IMR-90 (cell line): ENCODE results near the gene ZNF598. TPM values are rescaled to one million over a fixed set of nuclear protein-coding genes. Genes with fewer than 3 reads are reported as not detected.

Experiments used
- ATAC-seq: fragments of 200-7000 bp; cut with Tn5 transposase; 2 replicates; pipeline ENCODE4 v1.9.1; 2020; ENCODE audit warnings: low read depth, mild to moderate bottlenecking, moderate library complexity
- BruUV-seq: library from RNA; stranded (reverse); fragments of 400-500 nt; replicated peaks from 2 replicates; lab custom pipeline; 2021; lab: Mats Ljungman, UMichigan
- CTCF ChIA-PET: fragments of 300-600 bp; formaldehyde crosslinking; extraction: SDS; loops from one replicate; lab custom pipeline; 2021; ENCODE audit warnings: antibody characterized with exemption; lab: Yijun Ruan, JAX
- POLR2A ChIA-PET: fragments of 300-600 bp; sonication (Branson Sonifier 250); formaldehyde crosslinking; loops from one replicate; lab custom pipeline; 2022; ENCODE audit warnings: antibody characterized with exemption; ENCODE audit not compliant: unreplicated experiment; lab: Charles Lee
- DNase-seq: peaks from one replicate; pipeline ENCODE4 v3.0.0; 2013
- H2AFZ ChIP-seq: replicated peaks from 2 replicates; pipeline ENCODE3; 2013; ENCODE audit warnings: low read length, mild to moderate bottlenecking; ENCODE audit not compliant: poor library complexity
- H2AK5ac ChIP-seq: 2 replicates; pipeline ENCODE4 v1.6.1; 2013; ENCODE audit warnings: low read depth, low read length, inconsistent platforms
- H2AK9ac ChIP-seq: replicated peaks from 2 replicates; pipeline ENCODE3; 2013; ENCODE audit warnings: mild to moderate bottlenecking, low read depth, low read length, moderate library complexity; ENCODE audit not compliant: poor library complexity
- H2BK120ac ChIP-seq: 2 replicates; pipeline ENCODE4 v1.6.1; 2013; ENCODE audit warnings: low read depth, low read length, inconsistent platforms
- H2BK15ac ChIP-seq: 3 replicates; pipeline ENCODE4 v1.6.1; 2013; ENCODE audit warnings: low read depth, low read length, inconsistent platforms
- H2BK20ac ChIP-seq: 2 replicates; pipeline ENCODE4 v1.6.1; 2013; ENCODE audit warnings: low read depth, mild to moderate bottlenecking, inconsistent platforms, low read length, moderate library complexity
- H2BK5ac ChIP-seq: 2 replicates; pipeline ENCODE4 v1.6.1; 2013; ENCODE audit warnings: mild to moderate bottlenecking, low read depth, low read length, inconsistent platforms; ENCODE audit not compliant: poor library complexity, severe bottlenecking
- H3K14ac ChIP-seq: replicated peaks from 2 replicates; pipeline ENCODE4 v1.6.1; 2013; ENCODE audit warnings: low read depth, low read length, inconsistent platforms
- H3K18ac ChIP-seq: 2 replicates; pipeline ENCODE4 v1.6.1; 2013; ENCODE audit warnings: low read depth, low read length, control low read depth
- H3K23ac ChIP-seq: 2 replicates; pipeline ENCODE4 v1.6.1; 2013; ENCODE audit warnings: low read depth, low read length, inconsistent platforms
- H3K27ac ChIP-seq: 2 replicates; pipeline ENCODE4 v1.5.1; 2013; ENCODE audit warnings: mild to moderate bottlenecking, control low read depth, low read length; ENCODE audit not compliant: insufficient read depth
- H3K27me3 ChIP-seq: 2 replicates; pipeline ENCODE4 v1.6.1; 2013; ENCODE audit warnings: low read length; ENCODE audit not compliant: control insufficient read depth, insufficient read depth
- H3K36me3 ChIP-seq: 2 replicates; pipeline ENCODE4 v1.6.1; 2013; ENCODE audit warnings: low read length, mixed read lengths; ENCODE audit not compliant: control insufficient read depth, insufficient read depth
- H3K4ac ChIP-seq: 2 replicates; pipeline ENCODE4 v1.6.1; 2013; ENCODE audit warnings: low read depth, low read length, inconsistent platforms
- H3K4me1 ChIP-seq: 2 replicates; pipeline ENCODE4 v1.6.1; 2013; ENCODE audit warnings: low read length, mixed read lengths; ENCODE audit not compliant: control insufficient read depth, insufficient read depth
- H3K4me2 ChIP-seq: 2 replicates; pipeline ENCODE4 v1.6.1; 2013; ENCODE audit warnings: low read depth, mild to moderate bottlenecking, control low read depth, low read length, moderate library complexity
- H3K4me3 ChIP-seq: 2 replicates; pipeline ENCODE4 v1.5.1; 2013; ENCODE audit warnings: low read depth, mild to moderate bottlenecking, control low read depth, low read length, moderate library complexity; ENCODE audit not compliant: insufficient read depth
- H3K56ac ChIP-seq: 2 replicates; pipeline ENCODE4 v1.6.1; 2013; ENCODE audit warnings: low read length, inconsistent platforms; ENCODE audit not compliant: insufficient read depth; ENCODE audit errors: extremely low read depth
- H3K79me1 ChIP-seq, 2 experiments: 2 replicates each; pipeline ENCODE4 v1.6.1; 2013; ENCODE audit warnings: low read length in 2 of 2, inconsistent platforms in 1 of 2, low read depth in 1 of 2
- H3K9ac ChIP-seq: 2 replicates; pipeline ENCODE4 v1.6.1; 2013; ENCODE audit warnings: low read depth, low read length, control low read depth
- H3K9me1 ChIP-seq: 2 replicates; pipeline ENCODE4 v1.6.1; 2013; ENCODE audit warnings: low read length, inconsistent platforms; ENCODE audit not compliant: insufficient read depth
- H3K9me3 ChIP-seq: 2 replicates; pipeline ENCODE4 v1.6.1; 2013; ENCODE audit warnings: low read length; ENCODE audit not compliant: control insufficient read depth, insufficient read depth
- H4K20me1 ChIP-seq: 2 replicates; pipeline ENCODE4 v1.6.1; 2013; ENCODE audit warnings: low read length, inconsistent platforms; ENCODE audit not compliant: insufficient read depth
- H4K5ac ChIP-seq: 2 replicates; pipeline ENCODE4 v1.6.1; 2013; ENCODE audit warnings: mild to moderate bottlenecking, low read depth, low read length, control low read depth
- H4K8ac ChIP-seq, 2 experiments: 2 replicates each; pipeline ENCODE4 v1.6.1; 2013; ENCODE audit warnings: low read depth in 2 of 2, low read length in 2 of 2, control low read depth in 1 of 2, inconsistent platforms in 1 of 2
- H4K91ac ChIP-seq: 2 replicates; pipeline ENCODE4 v1.6.1; 2013; ENCODE audit warnings: low read depth, low read length, inconsistent platforms; ENCODE audit not compliant: insufficient read depth
- BHLHE40 ChIP-seq: fragments of 150-350 bp; IDR thresholded peaks from 2 replicates; pipeline ENCODE4 v1.6.1; 2016; ENCODE audit warnings: mild to moderate bottlenecking, low read depth, low read length
- CEBPB ChIP-seq: IDR thresholded peaks from 2 replicates; pipeline ENCODE4 v1.6.1; 2012; ENCODE audit warnings: low read depth, low read length, improper control_type of control experiment
- CTCF ChIP-seq: conservative IDR thresholded peaks from 2 replicates; pipeline ENCODE4 v1.5.1; 2012; ENCODE audit warnings: mild to moderate bottlenecking, low read depth, low read length, improper control_type of control experiment
- MAZ ChIP-seq: IDR thresholded peaks from 2 replicates; pipeline ENCODE4 v1.6.1; 2012; ENCODE audit warnings: low read depth, mild to moderate bottlenecking, low read length, improper control_type of control experiment, moderate library complexity, borderline replicate concordance
- MXI1 ChIP-seq: IDR thresholded peaks from 2 replicates; pipeline ENCODE4 v1.6.1; 2012; ENCODE audit warnings: low read depth, mild to moderate bottlenecking, low read length, moderate library complexity, borderline replicate concordance
- NFE2L2 ChIP-seq: fragments of 150-350 bp; IDR thresholded peaks from 2 replicates; pipeline ENCODE4 v1.6.1; 2016; ENCODE audit warnings: low read depth, mild to moderate bottlenecking, low read length
- RFX5 ChIP-seq: IDR thresholded peaks from 2 replicates; pipeline ENCODE4 v1.8.0; 2012; ENCODE audit warnings: low read depth, mild to moderate bottlenecking, low read length, moderate library complexity
- SMC3 ChIP-seq: fragments of 150-350 bp; IDR thresholded peaks from 2 replicates; pipeline ENCODE4 v1.6.1; 2016; ENCODE audit warnings: low read depth, mild to moderate bottlenecking, antibody characterized with exemption, low read length, moderate library complexity
- WGBS, 2 experiments: methylation state at CpG; one replicate each; pipeline versions ENCODE4 v1.1.5 to v1.1.7; 2013; ENCODE audit warnings: missing lambda C conversion rate in 2 of 2; ENCODE audit not compliant: insufficient read length in 1 of 2; ENCODE audit errors: extremely low coverage in 2 of 2; 5-methylcytosine and 5-hydroxymethylcytosine counted together
- dilution Hi-C: fragments of 300-500 bp; cut with HindIII; formaldehyde crosslinking; loops from one replicate; pipeline ENCODE4 v1.14.3; 2018; ENCODE audit warnings: low sequenced_read_pairs; ENCODE audit not compliant: unreplicated experiment
- in situ Hi-C: fragments of 300-500 bp; cut with MboI; formaldehyde crosslinking; loops from 3 replicates; pipeline ENCODE4 v1.14.3; 2019; ENCODE audit warnings: low sequenced_read_pairs, inconsistent platforms, mixed read lengths
- intact Hi-C: fragments of 100-400 bp; cut with micrococcal nuclease; formaldehyde crosslinking; loops from 2 replicates; pipeline ENCODE4 v1.10.0; 2022
- polyA plus RNA-seq, 3 experiments: library from polyadenylated mRNA; depleted of rRNA; stranded (reverse); fragments of >200 nt; gene quantifications; 2 replicates each; pipeline ENCODE4 v1.2.3, GENCODE V29; 2012; ENCODE audit warnings: low replicate concordance in 1 of 3
- total RNA-seq: library from RNA; depleted of rRNA; stranded (reverse); fragments of >200 nt; gene quantifications from 2 replicates; pipeline ENCODE4 v1.2.3, GENCODE V29; 2012

The ZNF598 gene
- total and polyA plus RNA-seq, 2 of the 4 experiments (the other 2 are of a cell fraction) = 3.4 to 36.4 TPM

- TF ChIP-seq RFX5 = no peak
Measured at GRCh38 chr16:1992704-1993317, 16.8 kb downstream of the ZNF598 start (continued).

GRCh38 chr16:1991948-1992703 is 17.5 kb downstream of the ZNF598 start:
- Histone ChIP-seq H3K4ac (peak overlapping the region; percentile 47), H2BK120ac (peak overlapping the region; percentile 40; the same call in 1 of the 2 replicates), H3K18ac (peak overlapping the region; percentile 72), H3K27me3 (peaks cover 17% of the 10 kb centered on the region), H3K79me1 (peaks cover 0 to 20% of the 10 kb centered on the region in 2 experiments; a peak in 3 of 4 replicates), H3K4me2 (peak overlapping the region; percentile 70), H2BK5ac (peak overlapping the region; percentile 31), H4K5ac (peak overlapping the region; percentile 92), H4K20me1 (peaks cover 2% of the 10 kb centered on the region; the same call in 1 of the 2 replicates), H3K4me1 (peaks cover 22% of the 10 kb centered on the region), H3K4me3 (peak overlapping the region; percentile 47), H3K36me3 (peaks cover 2% of the 10 kb centered on the region; the same call in 1 of the 2 replicates), H2BK15ac (no peak overlapping the region), H4K91ac (no peak overlapping the region), H3K56ac (no peak overlapping the region), H2AFZ (peak overlapping the region; percentile 96), H3K9me1 (peaks cover 27% of the 10 kb centered on the region), H3K9ac (no peak overlapping the region), H2AK5ac (no peak overlapping the region), H2BK20ac (no peak overlapping the region), H3K23ac (no peak overlapping the region; the same call in 1 of the 2 replicates), H2AK9ac (peak overlapping the region; percentile 88), H3K27ac (no peak overlapping the region), H3K9me3 (peaks cover 2% of the 10 kb centered on the region; the same call in 1 of the 2 replicates), H3K14ac (peak overlapping the region; percentile 57; the same call in 1 of the 2 replicates), H4K8ac (peak overlapping the region in 1 of 2 experiments; percentile 94; a peak in 2 of 4 replicates)
- in situ Hi-C loops = no loop called here
- ChIA-PET POLR2A (interaction anchor here (0.6 kb wide), 2 partner anchors 85 to 149 kb away, joined by 3 to 11 read pairs; no protein-coding TSS in a partner anchor), CTCF (no interaction called here)
- ATAC-seq (peak; percentile 95), DNase-seq (peak; percentile 83)
- WGBS, 2 experiments = 4% methylated on average over 36 of the region's 96 CpGs; no CpG with 5 or more reads in 1 of the 2 experiments
- intact Hi-C loops = no loop called here
- no TSS peak for BruUV-seq
- dilution Hi-C loops = no loop called here
- no peak for TF ChIP-seq CEBPB
- no peak for TF ChIP-seq SMC3
- no peak for TF ChIP-seq MXI1
- TF ChIP-seq CTCF = no peak
- TF ChIP-seq MAZ = 0 out of 2 replicates have a peak, but pooled peaks have one; percentile 3
- TF ChIP-seq BHLHE40 = no peak
- no peak for TF ChIP-seq NFE2L2
- no peak for TF ChIP-seq RFX5
